Tibial nerve (tissue), 3 donors: ENCODE results near the gene LYPD6.

Experiments
- POLR2A ChIP-seq, 2 donors: fragments of 450-650 bp; IDR thresholded peaks; one replicate each; pipeline ENCODE4 v1.6.1; 2017; ENCODE audit warnings: antibody characterized with exemption in 2 of 2, mild to moderate bottlenecking in 2 of 2, moderate library complexity in 2 of 2
- TF ChIP-seq, protein P1 (sequence below), 5 experiments: fragments of 200-600 bp in 3 of 5; fragments of 450-650 bp in 2 of 5; sonication (generic) in 3 of 5; IDR thresholded peaks; one replicate each; pipeline ENCODE4 v1.5.1; 2016 to 2019; ENCODE audit warnings: antibody characterized with exemption in 5 of 5, mild to moderate bottlenecking in 3 of 5, moderate library complexity in 2 of 5

DNA sequence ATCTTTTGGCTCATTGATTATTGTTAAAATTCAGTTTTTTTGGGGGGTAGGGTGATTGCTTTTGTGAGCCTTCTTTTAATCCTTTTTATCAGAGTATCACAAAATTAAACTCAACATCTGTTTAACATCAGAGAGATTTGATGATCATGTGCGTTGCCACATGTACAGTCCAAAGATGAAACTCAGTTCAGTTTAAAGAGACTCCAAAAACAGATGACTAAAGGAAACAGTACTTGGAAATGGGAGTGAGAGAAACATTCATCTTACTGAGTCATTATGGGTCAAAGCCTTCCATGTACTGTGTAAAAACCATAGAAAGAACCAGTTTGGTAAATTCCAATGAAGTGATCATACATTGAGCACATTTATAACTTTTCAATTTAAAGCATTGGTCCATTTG lies 53.0 kb downstream of the LYPD6 start:
- TF ChIP-seq, protein P1, sequence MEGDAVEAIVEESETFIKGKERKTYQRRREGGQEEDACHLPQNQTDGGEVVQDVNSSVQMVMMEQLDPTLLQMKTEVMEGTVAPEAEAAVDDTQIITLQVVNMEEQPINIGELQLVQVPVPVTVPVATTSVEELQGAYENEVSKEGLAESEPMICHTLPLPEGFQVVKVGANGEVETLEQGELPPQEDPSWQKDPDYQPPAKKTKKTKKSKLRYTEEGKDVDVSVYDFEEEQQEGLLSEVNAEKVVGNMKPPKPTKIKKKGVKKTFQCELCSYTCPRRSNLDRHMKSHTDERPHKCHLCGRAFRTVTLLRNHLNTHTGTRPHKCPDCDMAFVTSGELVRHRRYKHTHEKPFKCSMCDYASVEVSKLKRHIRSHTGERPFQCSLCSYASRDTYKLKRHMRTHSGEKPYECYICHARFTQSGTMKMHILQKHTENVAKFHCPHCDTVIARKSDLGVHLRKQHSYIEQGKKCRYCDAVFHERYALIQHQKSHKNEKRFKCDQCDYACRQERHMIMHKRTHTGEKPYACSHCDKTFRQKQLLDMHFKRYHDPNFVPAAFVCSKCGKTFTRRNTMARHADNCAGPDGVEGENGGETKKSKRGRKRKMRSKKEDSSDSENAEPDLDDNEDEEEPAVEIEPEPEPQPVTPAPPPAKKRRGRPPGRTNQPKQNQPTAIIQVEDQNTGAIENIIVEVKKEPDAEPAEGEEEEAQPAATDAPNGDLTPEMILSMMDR (IDR thresholded peaks at IDR 0.05): no peak
- no peak for TF ChIP-seq POLR2A (IDR thresholded peaks at IDR 0.05)
